GM18520 (cell line): ENCODE measurements around the gene AGPS.

Experiments
- ATAC-seq: cut with Tn5 transposase; IDR thresholded peaks from one replicate; pipeline ENCODE4 v1.9.1; 2021; ENCODE audit not compliant: unreplicated experiment

AGPS gene

GRCh38 chr2:177525351-177525924, 132.9 kb downstream of the AGPS start:
- no peak for ATAC-seq

- no peak for ATAC-seq
Measured at GRCh38 chr2:177528351-177528933, 135.9 kb downstream of the AGPS start.

- no peak for ATAC-seq
Measured at GRCh38 chr2:177529166-177529565, 136.6 kb downstream of the AGPS start.

GRCh38 chr2:177530561-177530960, 138.0 kb downstream of the AGPS start:
- no peak for ATAC-seq

DNA sequence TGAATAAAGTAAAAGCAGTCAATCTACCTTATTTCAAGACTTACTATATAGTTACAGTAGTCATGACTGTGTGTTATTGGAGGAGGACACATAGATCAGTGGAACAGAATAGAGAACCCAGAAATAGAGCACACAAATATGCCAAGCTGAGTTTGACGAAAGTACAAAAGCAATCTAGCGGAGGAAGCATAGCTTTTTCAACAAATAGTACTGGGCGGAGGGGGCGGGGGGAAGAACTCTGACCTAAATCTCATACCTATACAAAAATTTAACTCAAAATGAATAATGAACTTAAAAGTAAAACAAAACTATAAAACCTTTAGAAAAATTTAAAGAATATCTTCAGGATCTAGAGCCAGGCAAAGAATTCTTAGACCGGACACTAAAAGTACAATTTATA, 139.1 kb downstream of the AGPS start:
- ATAC-seq = no peak

GRCh38 chr2:177532567-177532966, 140.0 kb downstream of the AGPS start:
- no peak for ATAC-seq

DNA sequence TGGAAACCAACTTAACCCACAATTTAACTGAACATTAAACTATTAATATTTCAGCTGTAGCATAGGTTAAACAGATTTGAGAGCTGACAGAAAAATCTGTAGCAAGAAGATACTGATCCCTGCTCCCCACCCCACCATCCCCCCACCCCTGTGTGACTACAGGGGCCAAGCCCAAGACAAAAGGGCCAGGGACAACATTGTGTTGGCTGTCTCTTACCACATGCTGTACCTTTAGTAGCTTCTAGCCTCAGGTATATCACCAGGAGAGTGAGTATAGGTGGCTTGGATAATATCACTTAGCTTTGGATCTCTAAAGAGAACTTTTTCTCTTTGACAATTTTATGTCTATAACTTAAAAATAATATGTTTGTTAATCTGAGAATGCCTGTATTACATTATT, 140.7 kb downstream of the AGPS start:
- ATAC-seq = no peak

DNA sequence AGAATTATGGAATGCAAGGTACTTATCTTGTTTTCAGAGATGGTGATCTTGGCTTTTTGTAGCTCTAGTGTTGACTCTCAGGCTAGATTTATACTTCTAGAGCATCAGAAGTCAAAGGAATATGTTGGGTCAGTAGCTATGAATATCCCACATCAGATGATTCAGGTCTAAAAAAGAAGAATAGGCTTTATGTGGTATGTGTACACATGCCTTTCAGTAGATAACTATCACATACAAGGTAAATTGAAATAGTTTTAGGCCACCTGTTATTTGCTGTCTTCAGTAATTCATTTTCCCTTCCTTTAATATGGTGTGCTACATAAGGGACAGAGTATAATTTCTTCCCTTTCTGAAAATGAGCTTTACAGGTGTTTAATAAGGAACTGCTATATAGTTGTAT, 142.4 kb downstream of the AGPS start:
- no peak for ATAC-seq

- ATAC-seq = no peak
Measured at GRCh38 chr2:177535958-177536504, 143.5 kb downstream of the AGPS start.

DNA sequence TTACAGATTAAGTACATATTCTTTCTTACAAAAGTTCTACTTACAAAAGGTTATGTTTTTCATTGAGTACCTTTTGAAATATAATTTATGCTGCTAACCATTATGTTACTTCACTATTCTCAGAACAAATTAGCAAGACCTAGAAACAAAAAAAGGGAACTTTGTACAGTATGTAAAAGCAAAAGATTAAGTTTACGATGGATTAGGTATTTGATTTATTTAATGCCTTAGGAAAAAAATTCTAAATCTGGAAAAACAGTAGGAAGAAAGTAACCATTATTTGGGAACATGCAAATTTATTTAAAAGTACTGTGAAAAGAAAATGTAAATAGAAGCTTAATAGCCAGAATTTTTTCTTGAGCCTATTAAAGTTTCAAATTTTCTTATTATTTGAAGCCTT, 144.6 kb downstream of the AGPS start:
- no peak for ATAC-seq

GRCh38 chr2:177537636-177538035, 145.1 kb downstream of the AGPS start:
- ATAC-seq = no peak

DNA sequence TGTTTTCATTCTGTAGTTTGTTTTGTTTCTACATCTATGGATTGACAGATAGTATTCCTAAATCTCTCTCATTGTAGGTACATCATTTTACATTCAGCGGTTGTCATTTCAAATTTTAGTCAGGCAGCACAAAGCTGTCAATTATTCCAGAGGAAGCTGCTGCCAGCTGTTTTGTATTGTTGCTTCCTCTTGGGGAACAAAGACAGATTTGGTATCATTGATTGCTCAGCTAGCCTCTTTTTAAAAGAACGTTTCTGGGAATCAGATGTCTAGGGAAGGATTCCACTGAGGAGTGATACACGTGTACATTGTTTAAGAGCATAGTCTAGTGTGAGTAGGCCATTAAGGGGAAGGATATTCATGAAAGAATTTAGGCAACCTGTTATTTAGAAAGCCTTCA, 145.8 kb downstream of the AGPS start:
- no peak for ATAC-seq

- ATAC-seq = no peak
Measured at GRCh38 chr2:177540283-177540682, 147.7 kb downstream of the AGPS start.

DNA sequence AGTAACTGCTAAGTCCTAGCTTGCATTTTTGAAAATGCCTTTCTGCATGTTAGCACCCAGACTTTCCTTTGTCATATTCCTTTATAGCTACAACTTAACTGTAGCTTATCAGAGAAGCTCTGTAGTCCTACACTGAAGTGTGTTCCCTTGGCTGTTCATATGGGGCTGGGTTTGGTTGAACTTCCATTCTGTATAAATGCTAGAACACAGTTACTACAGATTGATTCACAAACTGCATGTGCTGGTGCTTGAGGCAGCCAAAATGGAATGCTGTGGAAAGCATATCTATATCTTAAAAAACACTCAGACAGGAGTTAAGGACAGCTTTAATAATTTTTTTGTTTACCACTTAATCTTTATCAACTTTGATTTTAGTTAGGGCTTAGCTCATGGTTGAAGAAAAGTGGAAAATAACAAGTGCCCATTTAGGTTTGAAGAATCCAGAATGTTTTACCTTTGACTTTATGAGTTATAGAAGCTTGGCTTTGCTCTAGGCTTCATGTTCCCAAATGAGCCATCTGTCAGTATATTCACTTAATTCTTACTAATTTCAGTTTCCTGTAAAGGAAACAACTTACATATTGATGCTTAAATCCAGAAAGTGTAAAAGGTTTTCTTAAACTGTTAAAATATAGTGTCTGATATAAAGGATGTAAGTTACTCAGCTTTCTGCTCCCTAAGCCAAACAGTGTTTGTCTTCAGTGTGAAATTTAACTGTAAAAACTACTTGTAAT, 148.9 kb downstream of the AGPS start:
- no peak for ATAC-seq

DNA sequence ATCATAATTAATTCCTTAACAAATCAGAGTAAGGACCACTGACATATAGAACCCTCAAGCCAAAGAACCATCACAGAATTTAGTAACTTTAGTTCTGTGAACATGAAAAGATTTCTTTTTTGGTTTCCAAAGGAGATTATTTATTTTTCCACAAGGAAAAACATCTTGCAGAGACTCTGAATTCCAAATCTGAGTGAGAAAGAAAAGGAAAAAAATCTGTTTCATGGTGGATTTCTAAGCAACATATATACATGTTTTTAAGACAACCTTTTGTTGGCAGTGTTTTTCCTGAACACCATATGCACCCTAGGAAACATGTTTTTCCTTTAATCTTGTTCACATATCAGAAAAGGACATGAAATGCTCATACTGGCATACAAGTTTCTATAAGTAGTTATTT, 149.8 kb downstream of the AGPS start:
- ATAC-seq = no peak

DNA sequence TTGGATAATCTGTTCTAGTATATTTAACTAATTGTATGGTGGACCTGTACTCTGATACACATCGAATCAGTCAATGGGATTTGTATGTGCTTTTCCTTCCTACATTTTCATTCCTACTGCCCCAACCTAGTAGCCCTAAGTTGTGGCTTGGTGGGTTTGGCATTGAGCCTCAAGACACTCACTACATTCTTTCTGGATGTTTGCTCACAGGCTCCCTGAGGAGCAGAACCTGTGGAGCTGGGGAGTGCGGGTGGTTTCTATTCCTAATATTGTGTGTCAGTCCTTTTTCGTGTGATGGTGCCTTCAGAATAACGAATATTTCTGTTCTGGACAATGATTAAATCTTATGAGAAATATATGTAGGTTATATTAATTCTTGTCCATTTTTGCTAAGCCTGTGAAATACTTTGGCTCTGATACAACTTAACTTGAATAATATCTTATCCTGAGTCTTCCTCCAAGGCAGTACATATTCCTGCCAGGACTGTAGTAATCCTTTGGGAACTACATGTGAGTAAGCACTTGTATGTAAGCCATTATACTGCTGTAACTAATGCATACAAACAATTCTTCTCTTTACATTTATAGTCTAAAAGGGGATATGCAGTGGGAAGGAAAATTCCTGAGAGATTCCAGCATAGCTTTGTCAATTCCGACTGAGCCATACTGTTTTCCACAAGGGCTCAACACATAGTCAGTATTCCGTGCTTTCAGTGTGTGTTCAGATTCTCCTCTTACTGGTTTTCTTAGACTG, 150.6 kb downstream of the AGPS start:
- ATAC-seq = no peak

DNA sequence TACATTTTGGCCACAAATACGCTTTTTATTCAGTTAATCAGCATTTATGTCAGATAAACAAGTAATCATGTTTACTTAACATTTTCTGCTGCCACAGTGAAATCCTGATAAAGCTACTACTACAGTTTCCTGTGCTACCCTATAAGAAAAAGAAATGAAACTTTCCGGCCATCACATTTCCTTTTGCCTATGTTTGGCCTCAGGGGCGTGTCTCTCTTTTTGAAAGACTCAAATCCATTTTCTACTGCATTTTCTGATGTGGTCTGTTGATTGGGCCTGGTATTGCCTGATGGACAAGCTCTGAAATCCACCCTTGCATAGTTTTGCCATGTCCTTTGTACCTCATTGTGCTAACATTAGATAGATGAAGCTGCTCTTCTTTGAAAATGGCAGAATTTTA, 152.6 kb downstream of the AGPS start:
- ATAC-seq = no peak

DNA sequence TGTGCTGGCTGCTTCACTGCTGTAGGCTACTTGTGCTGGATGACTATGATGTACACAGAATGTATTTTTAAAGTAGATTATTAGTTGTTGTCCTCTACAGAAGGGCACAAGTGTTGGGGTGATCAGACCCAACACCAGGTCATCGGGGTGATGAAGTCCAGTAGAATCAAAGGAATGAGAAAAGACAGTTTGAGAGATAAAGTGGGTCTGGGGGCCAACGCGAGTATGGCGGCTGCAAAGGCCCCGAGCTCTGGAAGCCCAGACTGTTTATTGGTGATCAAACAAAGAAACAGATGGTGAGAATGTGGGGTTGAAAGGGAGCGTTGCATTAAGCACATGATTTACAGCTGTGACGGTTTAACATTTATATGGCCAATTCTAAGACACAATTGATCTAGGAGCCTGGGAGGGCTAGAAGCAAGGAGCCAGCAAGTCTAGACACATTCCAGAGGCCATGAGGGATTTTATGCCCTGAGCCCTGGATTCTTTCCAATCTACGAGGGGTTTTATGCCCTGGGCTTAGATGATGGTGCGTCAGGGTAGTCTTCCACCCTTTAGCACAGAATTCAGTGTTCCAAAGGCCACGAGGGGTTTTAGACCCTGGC, 153.5 kb downstream of the AGPS start:
- no peak for ATAC-seq

- ATAC-seq = peak; percentile 92
Measured at GRCh38 chr2:177547122-177547521, 154.5 kb downstream of the AGPS start.

DNA sequence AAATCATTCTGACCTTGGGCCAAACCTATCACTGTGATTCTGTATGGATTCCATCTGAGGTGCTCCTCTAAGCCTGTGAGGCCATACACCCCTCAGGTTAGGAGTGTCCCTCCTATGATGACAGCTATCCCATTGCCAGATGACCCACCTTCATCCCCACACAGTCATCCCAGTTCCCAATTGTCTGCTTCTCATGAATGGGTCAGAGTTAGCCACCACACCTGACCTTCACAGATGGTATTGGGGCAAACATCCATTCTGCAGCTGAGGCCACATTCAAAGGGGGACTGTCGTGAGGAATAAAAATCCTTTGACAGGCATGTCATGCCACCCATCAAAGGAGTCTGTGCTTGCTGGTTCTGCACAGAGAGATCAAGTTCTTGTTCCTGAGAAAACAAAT, 155.2 kb downstream of the AGPS start:
- ATAC-seq = no peak

- ATAC-seq = no peak
Measured at GRCh38 chr2:177548636-177549035, 156.1 kb downstream of the AGPS start.
